Spleen (tissue), 11 donors: Measurements from ENCODE around the gene ARPC3. TPM values are rescaled to one million over a fixed set of nuclear protein-coding genes. Genes with fewer than 3 reads are reported as not detected.
"Not testable (repeated sequence)": the region's sequence is repeated elsewhere in the genome, so short reads cannot be mapped to it uniquely, and the experiment has no call there.

Experiments used
- DNase-seq: peaks from one replicate; pipeline ENCODE4 v3.0.0-alpha.2; 2020
- H3K27ac ChIP-seq, 8 donors: fragments of 200-600 bp; sonication (generic) in 7 of 8; 1 replicate in 4 of 8; 2 replicates in 4 of 8; pipeline versions ENCODE4 v1.5.0 to v1.8.0; 2016 to 2021; ENCODE audit warnings: inconsistent platforms in 4 of 8, mild to moderate bottlenecking in 4 of 8, moderate library complexity in 1 of 8
- H3K27me3 ChIP-seq, 7 donors: fragments of 200-600 bp; sonication (generic) in 6 of 7; replicated peaks in 1 of 7; 1 replicate in 4 of 7; 2 replicates in 3 of 7; pipeline versions ENCODE4 v1.5.0 to v1.8.0; 2016 to 2021; ENCODE audit warnings: inconsistent platforms in 3 of 7, mild to moderate bottlenecking in 1 of 7
- H3K36me3 ChIP-seq, 6 donors: fragments of 200-600 bp; sonication (generic) in 5 of 6; 1 replicate in 4 of 6; 2 replicates in 2 of 6; pipeline versions ENCODE4 v1.5.0 to v1.8.0; 2016 to 2021; ENCODE audit warnings: inconsistent platforms in 2 of 6
- H3K4me1 ChIP-seq, 6 donors: fragments of 200-600 bp; sonication (generic) in 5 of 6; 1 replicate in 3 of 6; 2 replicates in 3 of 6; pipeline versions ENCODE4 v1.5.0 to v1.8.0; 2016 to 2021; ENCODE audit warnings: inconsistent platforms in 3 of 6
- H3K4me3 ChIP-seq, 8 donors: fragments of 200-600 bp; sonication (generic) in 7 of 8; 1 replicate in 4 of 8; 2 replicates in 4 of 8; pipeline versions ENCODE4 v1.5.0 to v1.8.0; 2016 to 2021; ENCODE audit warnings: inconsistent platforms in 4 of 8, mild to moderate bottlenecking in 4 of 8, moderate library complexity in 2 of 8
- H3K9me3 ChIP-seq, 8 donors: fragments of 200-600 bp; sonication (generic) in 7 of 8; 1 replicate in 4 of 8; 2 replicates in 4 of 8; pipeline versions ENCODE4 v1.5.0 to v1.8.0; 2016 to 2021; ENCODE audit warnings: inconsistent platforms in 4 of 8
- CTCF ChIP-seq, 11 experiments: fragments of 200-600 bp in 7 of 11; fragments of 450-650 bp in 4 of 11; sonication (generic) in 4 of 11; IDR thresholded peaks in 8 of 11; conservative IDR thresholded peaks in 3 of 11; 1 replicate in 7 of 11; 2 replicates in 4 of 11; pipeline versions ENCODE4 v1.4.0 to v1.8.0; 2016 to 2021; ENCODE audit warnings: antibody characterized with exemption in 11 of 11, inconsistent platforms in 4 of 11, mild to moderate bottlenecking in 1 of 11
- POLR2A ChIP-seq, 3 donors: fragments of 450-650 bp; IDR thresholded peaks; one replicate each; pipeline ENCODE4 v1.5.1; 2017; ENCODE audit warnings: antibody characterized with exemption in 3 of 3, mild to moderate bottlenecking in 1 of 3
- POLR2AphosphoS5 ChIP-seq, 3 donors: sonication (generic); formaldehyde crosslinking; IDR thresholded peaks; one replicate each; pipeline ENCODE4 v1.5.1; 2017; ENCODE audit warnings: antibody characterized with exemption in 3 of 3
- WGBS, 5 donors: extraction: QIAGEN DNeasy Blood & Tissue Kit in 3 of 5; methylation state at CpG; one replicate each; pipeline versions ENCODE4 v1.1.5 to v1.1.7; 2013 to 2018; 5-methylcytosine and 5-hydroxymethylcytosine counted together
- intact Hi-C: fragments of 100-400 bp; cut with DNase I; formaldehyde crosslinking; loops from one replicate; pipeline ENCODE4 v1.15.0; 2023; ENCODE audit warnings: low total_unique reads
- polyA plus RNA-seq, 3 donors: library from polyadenylated mRNA; stranded (reverse); fragments of 200-250 nt; gene quantifications; one replicate each; pipeline ENCODE4 v1.2.1, GENCODE V29; 2013
- total RNA-seq, 7 donors: library from RNA; depleted of rRNA in 3 of 7; stranded (reverse); fragments of >200 nt in 3 of 7; fragmentation: NEBNext Ultra II Directional in 4 of 7; extraction: Animal tissue kit (Norgen Biotek cat#: 25700) in 4 of 7; gene quantifications; one replicate each; pipeline versions ENCODE4 v1.1.0 to v1.2.1, GENCODE V29; 2016 to 2021
- donor health status: healthy with polysubstance abuse.
- donor health status: DM: no; HTN: no; CAD: no; lungs with moderate emphysema.
- donor health status: DM: no; HTN: no; CAD: no.
- donor health status: Bipolar disorder and iron deficiency.
- donor health status: healthy.
- donor health status: DM: no; HTN: no; CAD: no.
- donor health status: DM: yes; HTN: yes; CAD: no.

ARPC3 gene
- total and polyA plus RNA-seq, 10 donors, result 301 to 762 (median 386) TPM

- Histone ChIP-seq H3K4me1 (no peaks in the 10 kb centered on the region), H3K27me3 (no peaks in the 10 kb centered on the region), H3K27ac (no peak overlapping the region), H3K9me3 (no peaks in the 10 kb centered on the region), H3K36me3 (no peaks in the 10 kb centered on the region), H3K4me3 (no peak overlapping the region)
- intact Hi-C loops, result loop anchor here (5.0 kb wide), 1 partner anchor 317 kb away; no protein-coding TSS in a partner anchor
- TF ChIP-seq POLR2A (IDR thresholded peaks at IDR 0.05) (no peak), POLR2AphosphoS5 (IDR thresholded peaks at IDR 0.05) (no peak), CTCF (IDR thresholded peaks at IDR 0.05 in 8 of 11, conservative IDR thresholded peaks at IDR 0.05 in 3 of 11) (no peak)
- DNase-seq, result no peak
- 62 to 89% (median 81%) methylated on average over 3 of the region's 3 CpGs for WGBS, 5 donors
Measured at GRCh38 chr12:110424237-110424636, 25.9 kb downstream of the ARPC3 start.

GRCh38 chr12:110421701-110422100, 28.4 kb downstream of the ARPC3 start:
- H3K4me3 ChIP-seq, result no peak overlapping the region
- TF ChIP-seq POLR2A (IDR thresholded peaks at IDR 0.05), result no peak
- no peak for TF ChIP-seq CTCF (IDR thresholded peaks at IDR 0.05 in 8 of 11, conservative IDR thresholded peaks at IDR 0.05 in 3 of 11)
- no peak for TF ChIP-seq POLR2AphosphoS5 (IDR thresholded peaks at IDR 0.05)
- intact Hi-C loops, result loop anchor here (5.0 kb wide), 1 partner anchor 314 kb away; no protein-coding TSS in a partner anchor
- DNase-seq, result no peak
- H3K9me3 ChIP-seq, result no peaks in the 10 kb centered on the region
- no peak overlapping the region for H3K27ac ChIP-seq
- no peaks in the 10 kb centered on the region for H3K27me3 ChIP-seq
- WGBS, 5 donors, result 78 to 91% (median 81%) methylated on average over 4 of the region's 4 CpGs
- H3K36me3 ChIP-seq, result no peaks in the 10 kb centered on the region
- peaks cover 0 to 12% (median 8%) of the 10 kb centered on the region in 6 donors for H3K4me1 ChIP-seq

DNA sequence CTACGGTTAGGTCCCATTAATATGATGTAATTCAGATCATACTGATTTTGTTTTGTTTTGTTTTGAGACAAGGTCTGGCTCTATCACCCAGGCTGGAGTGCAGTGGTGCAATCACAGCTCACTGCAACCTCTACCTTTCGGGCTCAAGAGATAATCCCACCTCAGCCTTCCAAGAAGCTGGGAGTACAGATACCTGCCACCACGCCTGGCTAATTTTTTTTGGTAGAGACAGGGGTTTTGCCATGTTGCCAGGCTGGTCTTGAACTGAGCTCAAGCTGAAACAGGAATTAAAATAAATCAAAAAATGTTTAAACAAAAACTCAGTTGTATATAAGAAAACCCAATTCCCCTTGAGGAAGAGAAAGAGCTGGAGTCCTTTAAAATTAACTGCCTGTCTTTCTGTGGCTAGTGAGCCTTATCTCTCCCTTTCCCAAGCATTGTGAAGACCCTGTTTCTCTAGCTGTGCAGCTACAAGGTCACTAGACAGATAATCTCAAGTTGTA, 28.9 kb downstream of the ARPC3 start:
- Histone ChIP-seq H3K36me3 (no peaks in the 10 kb centered on the region), H3K4me1 (peaks cover 0 to 12% (median 8%) of the 10 kb centered on the region in 6 donors), H3K27ac (no peak overlapping the region), H3K9me3 (no peaks in the 10 kb centered on the region), H3K4me3 (no peak overlapping the region), H3K27me3 (no peaks in the 10 kb centered on the region)
- DNase-seq, result no peak
- 55 to 84% (median 63%) methylated on average over 3 of the region's 3 CpGs for WGBS, 5 donors
- intact Hi-C loops, result loop anchor here (5.0 kb wide), 1 partner anchor 314 kb away; no protein-coding TSS in a partner anchor
- TF ChIP-seq CTCF (IDR thresholded peaks at IDR 0.05 in 8 of 11, conservative IDR thresholded peaks at IDR 0.05 in 3 of 11) (no peak), POLR2AphosphoS5 (IDR thresholded peaks at IDR 0.05) (no peak), POLR2A (IDR thresholded peaks at IDR 0.05) (no peak)

DNA sequence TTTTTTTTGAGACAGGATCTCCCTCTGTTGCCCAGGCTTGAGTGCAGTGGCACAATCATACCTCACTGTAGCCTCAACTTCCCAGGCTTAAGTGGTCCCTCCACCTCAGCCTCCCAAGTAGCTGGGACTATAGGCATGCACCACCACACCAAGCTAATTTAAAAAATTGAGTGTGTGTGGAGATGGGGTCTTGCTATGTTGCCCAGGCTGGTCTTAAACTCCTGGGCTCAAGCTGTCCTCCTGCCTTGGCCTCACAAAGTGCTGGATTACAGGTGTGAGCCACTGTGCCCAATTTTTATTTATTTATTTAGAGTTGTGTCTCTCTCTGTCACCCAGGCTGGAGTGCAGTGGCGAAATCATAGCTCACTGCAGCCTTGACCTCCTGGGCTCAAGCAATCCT, 29.5 kb downstream of the ARPC3 start:
- H3K27ac ChIP-seq, H3K9me3 ChIP-seq, H3K4me3 ChIP-seq, DNase-seq, H3K36me3 ChIP-seq, H3K27me3 ChIP-seq: not testable (repeated sequence)
- WGBS, 5 donors, result 76 to 100% (median 91%) methylated on average over 1 of the region's 1 CpG
- H3K4me1 ChIP-seq, result peaks cover 0 to 12% (median 8%) of the 10 kb centered on the region in 6 donors
- intact Hi-C loops, result loop anchor here (5.0 kb wide), 1 partner anchor 313 kb away; no protein-coding TSS in a partner anchor

DNA sequence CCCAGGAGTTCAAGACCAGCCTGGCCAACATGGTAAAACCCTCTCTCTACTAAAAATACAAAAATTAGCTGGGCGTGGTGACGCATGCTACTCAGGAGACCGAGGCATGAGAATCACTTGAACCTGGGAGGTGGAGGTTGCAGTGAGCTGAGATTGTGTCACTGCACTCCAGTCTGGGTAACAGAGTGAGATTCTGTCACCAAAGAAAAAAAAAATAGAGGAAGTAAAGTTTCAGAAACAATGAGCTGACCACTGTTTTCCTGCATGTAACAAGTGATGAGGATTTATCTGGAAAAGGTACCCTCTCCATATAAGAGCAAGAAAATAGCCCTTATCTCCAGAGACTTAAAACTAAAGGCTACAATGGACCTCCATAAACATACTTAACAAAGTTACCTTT, 33.0 kb downstream of the ARPC3 start:
- WGBS, 5 donors, result 60 to 68% (median 65%) methylated on average over 3 of the region's 3 CpGs
- peaks cover 0 to 12% (median 8%) of the 10 kb centered on the region in 6 donors for H3K4me1 ChIP-seq
- H3K4me3 ChIP-seq, DNase-seq, H3K36me3 ChIP-seq, H3K27me3 ChIP-seq, H3K27ac ChIP-seq, H3K9me3 ChIP-seq, intact Hi-C loops: not testable (repeated sequence)

DNA sequence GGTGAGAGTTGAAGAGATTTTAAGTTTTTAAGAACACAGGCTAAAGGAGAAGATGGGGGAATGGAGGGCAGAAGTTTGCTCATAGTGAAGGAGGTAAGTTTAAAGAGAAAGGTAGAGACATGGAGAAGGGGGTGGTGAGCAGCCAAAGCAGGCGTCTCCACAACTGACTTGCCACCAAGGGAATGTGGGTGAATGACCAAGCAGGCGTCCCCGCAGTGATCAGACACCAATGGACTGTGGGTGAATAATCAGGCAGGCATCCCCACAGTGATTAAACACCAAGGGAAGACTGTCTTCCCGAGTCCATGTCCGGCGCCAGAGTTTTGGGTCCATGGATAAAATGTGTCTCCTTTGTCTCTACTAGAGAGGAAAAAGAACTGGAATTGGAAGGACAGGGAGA, 40.1 kb downstream of the ARPC3 start:
- intact Hi-C loops, H3K4me3 ChIP-seq, H3K36me3 ChIP-seq, H3K27ac ChIP-seq, H3K4me1 ChIP-seq, H3K27me3 ChIP-seq, H3K9me3 ChIP-seq: not testable (repeated sequence)
- 89 to 94% (median 92%) methylated on average over 6 of the region's 6 CpGs for WGBS, 5 donors
- DNase-seq, result peak; percentile 19

DNA sequence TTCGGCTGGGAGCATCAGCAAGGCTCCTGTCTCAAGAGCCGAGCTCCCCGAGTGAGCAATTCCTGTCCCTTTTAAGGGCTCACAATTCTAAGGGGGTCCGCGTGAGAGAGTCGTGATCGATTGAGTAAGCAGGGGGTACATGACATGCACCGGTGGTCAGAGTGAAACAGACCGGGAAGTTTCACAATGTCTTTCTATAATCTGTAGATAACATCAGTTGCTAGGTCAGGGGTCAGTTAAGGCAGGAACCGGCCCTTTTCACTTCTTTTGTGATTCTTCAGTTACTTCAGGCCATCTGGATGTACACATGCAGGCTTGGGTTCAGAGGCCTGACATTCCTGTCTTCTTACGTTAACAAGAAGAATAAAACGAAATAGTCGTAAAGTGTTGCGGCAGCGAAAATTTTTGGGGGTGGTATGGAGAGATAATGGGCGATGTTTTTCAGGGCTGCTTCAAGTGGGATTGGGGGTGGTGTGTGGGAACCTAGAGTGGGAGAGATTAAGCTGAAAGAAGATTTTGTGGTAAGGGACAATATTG, 44.9 kb downstream of the ARPC3 start:
- H3K27ac ChIP-seq, H3K27me3 ChIP-seq, intact Hi-C loops, H3K9me3 ChIP-seq, DNase-seq, H3K4me3 ChIP-seq: not testable (repeated sequence)
- 65 to 93% (median 80%) methylated on average over 16 of the region's 16 CpGs for WGBS, 5 donors
- Histone ChIP-seq H3K36me3 (peaks cover 0 to 15% (median 8%) of the 10 kb centered on the region in 6 donors), H3K4me1 (peaks cover 13 to 38% (median 21%) of the 10 kb centered on the region in 6 donors)
